B cell (primary cell): ENCODE data around the gene NRP1. TPM values are rescaled to one million over a fixed set of nuclear protein-coding genes. Genes with fewer than 3 reads are reported as not detected.
"Not testable (repeated sequence)": the region's sequence is repeated elsewhere in the genome, so short reads cannot be mapped to it uniquely, and the experiment has no call there.

Source experiments
- ATAC-seq: fragments of 200-7000 bp; cut with Tn5 transposase; one replicate; pipeline ENCODE4 v1.10.0; 2021; ENCODE audit warnings: low read depth, mild to moderate bottlenecking, moderate number of reproducible peaks, moderate library complexity
- CTCF ChIA-PET: fragments of 350-600 bp; sonication (Branson Sonifier 250); formaldehyde crosslinking; loops from one replicate; lab custom pipeline; 2021; ENCODE audit warnings: antibody characterized with exemption, inconsistent platforms; lab: Charles Lee
- POLR2A ChIA-PET: fragments of 350-600 bp; sonication (Branson Sonifier 250); formaldehyde crosslinking; loops from one replicate; lab custom pipeline; 2021; ENCODE audit warnings: antibody characterized with exemption; lab: Charles Lee
- DNase-seq: peaks from one replicate; pipeline ENCODE4 v3.0.0; 2013
- H2AFZ ChIP-seq: 2 replicates; pipeline ENCODE4 v1.6.1; 2012; ENCODE audit warnings: mild to moderate bottlenecking, low read depth, low read length; ENCODE audit not compliant: insufficient read depth, poor library complexity, severe bottlenecking
- H3K27ac ChIP-seq, 2 donors: 1 replicate in 1 of 2; 2 replicates in 1 of 2; pipeline ENCODE4 v1.5.1; 2012 to 2013; ENCODE audit warnings: low read length in 2 of 2, mild to moderate bottlenecking in 2 of 2, moderate library complexity in 1 of 2
- H3K27me3 ChIP-seq, 4 experiments: fragments of 200-600 bp in 1 of 4; sonication (generic) in 1 of 4; replicated peaks in 1 of 4; 1 replicate in 2 of 4; 2 replicates in 2 of 4; pipeline versions ENCODE4 v1.6.1 to v1.7.0; 2013 to 2016; ENCODE audit warnings: low read length in 3 of 4, mild to moderate bottlenecking in 2 of 4, mixed read lengths in 1 of 4, moderate library complexity in 1 of 4; ENCODE audit not compliant: insufficient read depth in 4 of 4, control insufficient read depth in 3 of 4; ENCODE audit errors: control extremely low read depth in 1 of 4
- H3K36me3 ChIP-seq, 2 experiments: replicated peaks in 1 of 2; 1 replicate in 1 of 2; 2 replicates in 1 of 2; pipeline versions ENCODE4 v1.6.1 to v1.7.1; 2013; ENCODE audit warnings: low read length in 1 of 2; ENCODE audit not compliant: insufficient read depth in 2 of 2, control insufficient read depth in 1 of 2; ENCODE audit errors: control extremely low read depth in 1 of 2, extremely low read depth in 1 of 2
- H3K4me1 ChIP-seq, 2 donors: fragments of 200-600 bp in 1 of 2; sonication (generic) in 1 of 2; 1 replicate in 1 of 2; 2 replicates in 1 of 2; pipeline versions ENCODE4 v1.5.1 to v1.6.1; 2013 to 2017; ENCODE audit warnings: low read length in 2 of 2; ENCODE audit not compliant: control insufficient read depth in 2 of 2, insufficient read depth in 2 of 2
- H3K4me2 ChIP-seq: replicated peaks from 2 replicates; pipeline ENCODE3; 2012; ENCODE audit warnings: mild to moderate bottlenecking, low read depth, low read length; ENCODE audit not compliant: poor library complexity, severe bottlenecking
- H3K4me3 ChIP-seq, 5 experiments: fragments of 200-600 bp in 1 of 5; sonication (generic) in 1 of 5; 1 replicate in 3 of 5; 2 replicates in 2 of 5; pipeline versions ENCODE4 v1.5.1 to v1.7.0; 2011 to 2016; ENCODE audit warnings: low read length in 4 of 5, mild to moderate bottlenecking in 4 of 5, low read depth in 2 of 5, control low read depth in 1 of 5, moderate library complexity in 1 of 5; ENCODE audit not compliant: insufficient read depth in 1 of 5; ENCODE audit errors: control extremely low read depth in 1 of 5, extremely low read depth in 1 of 5
- H3K79me2 ChIP-seq: fragments of 200-600 bp; sonication (generic); one replicate; pipeline ENCODE4 v1.6.0; 2016; ENCODE audit warnings: low read length; ENCODE audit not compliant: control insufficient read depth, insufficient read depth
- H3K9ac ChIP-seq: fragments of 200-600 bp; sonication (generic); 2 replicates; pipeline ENCODE4 v1.6.1; 2017; ENCODE audit warnings: mild to moderate bottlenecking, low read length, moderate library complexity
- H3K9me3 ChIP-seq, 3 donors: one replicate each; pipeline versions ENCODE4 v1.6.1 to v1.7.1; 2013; ENCODE audit warnings: low read length in 2 of 3; ENCODE audit not compliant: control insufficient read depth in 2 of 3, insufficient read depth in 1 of 3; ENCODE audit errors: control extremely low read depth in 1 of 3
- H4K20me1 ChIP-seq: 2 replicates; pipeline ENCODE4 v1.6.0; 2012; ENCODE audit warnings: mild to moderate bottlenecking, low read length; ENCODE audit not compliant: insufficient read depth, control insufficient read depth, poor library complexity, severe bottlenecking
- H3K27ac Mint-ChIP-seq: one replicate; pipeline ENCODE4 v1.8.0; 2021; ENCODE audit warnings: mixed read lengths
- H3K27me3 Mint-ChIP-seq: one replicate; pipeline ENCODE4 v1.8.0; 2021; ENCODE audit warnings: mixed read lengths
- H3K4me1 Mint-ChIP-seq: one replicate; pipeline ENCODE4 v1.8.0; 2021; ENCODE audit warnings: mixed read lengths
- H3K4me3 Mint-ChIP-seq: one replicate; pipeline ENCODE4 v1.8.0; 2021; ENCODE audit warnings: mixed read lengths
- H3K9me3 Mint-ChIP-seq: one replicate; pipeline ENCODE4 v1.8.0; 2022; ENCODE audit warnings: mixed read lengths; ENCODE audit not compliant: insufficient read depth
- CTCF ChIP-seq: fragments of 200-600 bp; IDR thresholded peaks from one replicate; pipeline ENCODE4 v1.8.0; 2022; ENCODE audit warnings: antibody characterized with exemption, mild to moderate bottlenecking
- EZH2 ChIP-seq: IDR thresholded peaks from 2 replicates; pipeline ENCODE4 v1.6.1; 2012; ENCODE audit warnings: borderline replicate concordance, low read depth, mild to moderate bottlenecking, moderate library complexity, low read length; ENCODE audit not compliant: insufficient read depth, poor library complexity, severe bottlenecking
- WGBS: methylation state at CpG from one replicate; pipeline ENCODE4 v1.1.5; 2013; ENCODE audit warnings: missing lambda C conversion rate; ENCODE audit not compliant: insufficient coverage; 5-methylcytosine and 5-hydroxymethylcytosine counted together
- intact Hi-C: fragments of 100-400 bp; cut with micrococcal nuclease; formaldehyde crosslinking; loops from one replicate; pipeline ENCODE4 v1.10.0; 2022
- polyA plus RNA-seq: library from polyadenylated mRNA; depleted of rRNA; stranded (reverse); fragments of >200 nt; gene quantifications from 2 replicates; pipeline ENCODE4 v1.2.3, GENCODE V29; 2012
- total RNA-seq, 2 donors: library from RNA; stranded (reverse); fragments of 120-200 nt in 1 of 2; gene quantifications; 1 replicate in 1 of 2; 2 replicates in 1 of 2; pipeline versions ENCODE4 v1.2.3 to v1.2.4, GENCODE V29; 2013 to 2022

The NRP1 gene
- total and polyA plus RNA-seq, 2 donors (not counting 1 experiment from before 2014, with no cell fraction given): 0.34 TPM; not detected in 1

- 100% methylated on average over 2 of the region's 7 CpGs for WGBS
- Histone ChIP-seq H3K36me3 (no peaks in the 10 kb centered on the region), H2AFZ (no peak overlapping the region), H4K20me1 (no peaks in the 10 kb centered on the region), H3K9me3 (no peaks in the 10 kb centered on the region), H3K9ac (no peak overlapping the region), H3K27me3 (peaks cover 0 to 4% (median 0%) of the 10 kb centered on the region in 4 experiments), H3K79me2 (no peaks in the 10 kb centered on the region), H3K4me2 (no peak overlapping the region), H3K4me3 (no peak overlapping the region), H3K27ac (no peak overlapping the region), H3K4me1 (no peaks in the 10 kb centered on the region)
- H3K27me3 Mint-ChIP-seq: peaks cover 17% of the 10 kb centered on the region
- ChIA-PET CTCF (no interaction called here), POLR2A (no interaction called here)
- no peaks in the 10 kb centered on the region for H3K4me1 Mint-ChIP-seq
- DNase-seq: no peak
- intact Hi-C loops: no loop called here
- H3K27ac Mint-ChIP-seq: no peak overlapping the region
- TF ChIP-seq EZH2 (no peak), CTCF (no peak)
- H3K9me3 Mint-ChIP-seq: no peaks in the 10 kb centered on the region
- no peak overlapping the region for H3K4me3 Mint-ChIP-seq
- no peak for ATAC-seq
These were observed 110.1 kb downstream of the NRP1 start for GRCh38 chr10:33224251-33224965.

GRCh38 chr10:33223326-33224000, 111.0 kb downstream of the NRP1 start:
- H3K9me3 ChIP-seq: no peaks in the 10 kb centered on the region
- DNase-seq (no peak), ATAC-seq (no peak)
- no peak overlapping the region for H3K27ac ChIP-seq
- no peak overlapping the region for H3K4me3 Mint-ChIP-seq
- intact Hi-C loops: no loop called here
- 78% methylated on average over 1 of the region's 3 CpGs for WGBS
- H2AFZ ChIP-seq: no peak overlapping the region
- H3K4me1 ChIP-seq: no peaks in the 10 kb centered on the region
- H3K27me3 ChIP-seq: peaks cover 0 to 4% (median 0%) of the 10 kb centered on the region in 4 experiments
- TF ChIP-seq CTCF (no peak), EZH2 (no peak)
- H3K4me2 ChIP-seq: no peak overlapping the region
- H4K20me1 ChIP-seq: no peaks in the 10 kb centered on the region
- no peak overlapping the region for H3K4me3 ChIP-seq
- no peaks in the 10 kb centered on the region for H3K79me2 ChIP-seq
- H3K27me3 Mint-ChIP-seq: peaks cover 17% of the 10 kb centered on the region
- POLR2A ChIA-PET: no interaction called here
- no peaks in the 10 kb centered on the region for H3K36me3 ChIP-seq
- CTCF ChIA-PET: no interaction called here
- H3K4me1 Mint-ChIP-seq: no peaks in the 10 kb centered on the region
- H3K9ac ChIP-seq: no peak overlapping the region
- H3K27ac Mint-ChIP-seq: no peak overlapping the region
- no peaks in the 10 kb centered on the region for H3K9me3 Mint-ChIP-seq

GRCh38 chr10:33222304-33222703, 112.2 kb downstream of the NRP1 start:
- POLR2A ChIA-PET, H3K4me3 ChIP-seq, H3K4me1 ChIP-seq, H4K20me1 ChIP-seq, DNase-seq, H3K27me3 ChIP-seq, H2AFZ ChIP-seq, H3K79me2 ChIP-seq, H3K9me3 ChIP-seq, CTCF ChIA-PET, intact Hi-C loops, H3K36me3 ChIP-seq, H3K4me1 Mint-ChIP-seq, H3K4me2 ChIP-seq, H3K27ac ChIP-seq, H3K4me3 Mint-ChIP-seq, H3K9me3 Mint-ChIP-seq, H3K9ac ChIP-seq, H3K27ac Mint-ChIP-seq, ATAC-seq: not testable (repeated sequence)
- peaks cover 21% of the 10 kb centered on the region for H3K27me3 Mint-ChIP-seq
- no CpG with 5 or more reads among the region's 9 CpGs for WGBS
